H9 (cell line): ENCODE data around the gene BAIAP2. TPM values are rescaled to one million over a fixed set of nuclear protein-coding genes. Genes with fewer than 3 reads are reported as not detected.

Experiments used
- DNase-seq: peaks from one replicate; pipeline ENCODE4 v3.0.0-alpha.2; 2017
- H2AFZ ChIP-seq: one replicate; pipeline ENCODE4 v1.6.1; 2013; ENCODE audit warnings: mild to moderate bottlenecking, low read length, control low read depth, moderate library complexity
- H2AK5ac ChIP-seq: 2 replicates; pipeline ENCODE4 v1.6.1; 2013; ENCODE audit warnings: low read length, control low read depth, mixed read lengths; ENCODE audit not compliant: insufficient read length
- H2BK120ac ChIP-seq: one replicate; pipeline ENCODE4 v1.6.1; 2013; ENCODE audit warnings: low read depth, mild to moderate bottlenecking, low read length, control low read depth, inconsistent platforms; ENCODE audit not compliant: poor library complexity, severe bottlenecking
- H2BK12ac ChIP-seq: 2 replicates; pipeline ENCODE4 v1.6.1; 2013; ENCODE audit warnings: low read length, control low read depth, mixed read lengths, low read depth; ENCODE audit not compliant: insufficient read length
- H2BK15ac ChIP-seq: 2 replicates; pipeline ENCODE4 v1.6.1; 2013; ENCODE audit warnings: low read depth, low read length, control low read depth
- H2BK20ac ChIP-seq: one replicate; pipeline ENCODE4 v1.6.1; 2013; ENCODE audit warnings: low read depth, mild to moderate bottlenecking, low read length, control low read depth, inconsistent platforms; ENCODE audit not compliant: poor library complexity, severe bottlenecking
- H2BK5ac ChIP-seq: 2 replicates; pipeline ENCODE4 v1.6.1; 2013; ENCODE audit warnings: low read length, control low read depth, mixed read lengths; ENCODE audit not compliant: insufficient read length
- H3K14ac ChIP-seq: 2 replicates; pipeline ENCODE4 v1.6.1; 2013; ENCODE audit warnings: low read length, control low read depth; ENCODE audit not compliant: insufficient read depth
- H3K18ac ChIP-seq: 2 replicates; pipeline ENCODE4 v1.6.1; 2013; ENCODE audit warnings: low read depth, mild to moderate bottlenecking, mixed read lengths, low read length, control low read depth; ENCODE audit not compliant: insufficient read length
- H3K23ac ChIP-seq: 2 replicates; pipeline ENCODE4 v1.6.1; 2013; ENCODE audit warnings: low read length, control low read depth, mixed read lengths, low read depth; ENCODE audit not compliant: insufficient read length
- H3K23me2 ChIP-seq: 2 replicates; pipeline ENCODE4 v1.6.1; 2013; ENCODE audit warnings: low read depth, mild to moderate bottlenecking, mixed read lengths, low read length, control low read depth; ENCODE audit not compliant: insufficient read length, poor library complexity, severe bottlenecking
- H3K27ac ChIP-seq: 2 replicates; pipeline ENCODE4 v1.5.1; 2013; ENCODE audit warnings: low read length, control low read depth, mixed read lengths, low read depth; ENCODE audit not compliant: insufficient read length
- H3K27me3 ChIP-seq: 2 replicates; pipeline ENCODE4 v1.6.1; 2013; ENCODE audit warnings: low read length, control low read depth, inconsistent platforms; ENCODE audit not compliant: insufficient read depth
- H3K4ac ChIP-seq: 2 replicates; pipeline ENCODE4 v1.6.1; 2013; ENCODE audit warnings: low read depth, mild to moderate bottlenecking, control low read depth, inconsistent platforms, low read length, moderate library complexity
- H3K4me1 ChIP-seq: 2 replicates; pipeline ENCODE4 v1.6.1; 2013; ENCODE audit warnings: low read length, control low read depth, inconsistent platforms; ENCODE audit not compliant: insufficient read depth
- H3K4me2 ChIP-seq: 2 replicates; pipeline ENCODE4 v1.6.1; 2013; ENCODE audit warnings: low read length, control low read depth, mixed read lengths; ENCODE audit not compliant: insufficient read length, insufficient read depth
- H3K56ac ChIP-seq: 2 replicates; pipeline ENCODE4 v1.6.1; 2013; ENCODE audit warnings: low read depth, mild to moderate bottlenecking, mixed read lengths, low read length, control low read depth; ENCODE audit not compliant: insufficient read length
- H3K79me1 ChIP-seq: 2 replicates; pipeline ENCODE4 v1.6.1; 2013; ENCODE audit warnings: low read depth, mild to moderate bottlenecking, moderate library complexity, low read length, control low read depth, inconsistent platforms; ENCODE audit not compliant: insufficient read depth, poor library complexity, severe bottlenecking
- H3K79me2 ChIP-seq: 2 replicates; pipeline ENCODE4 v1.6.1; 2013; ENCODE audit warnings: low read length, control low read depth, inconsistent platforms; ENCODE audit not compliant: insufficient read depth
- H3K9ac ChIP-seq: 2 replicates; pipeline ENCODE4 v1.6.1; 2013; ENCODE audit warnings: low read length, control low read depth, mixed read lengths; ENCODE audit not compliant: insufficient read length; ENCODE audit errors: extremely low read depth
- H3K9me3 ChIP-seq: one replicate; pipeline ENCODE4 v1.6.1; 2013; ENCODE audit warnings: low read depth, low read length, inconsistent platforms; ENCODE audit not compliant: control insufficient read depth
- H3T11ph ChIP-seq: one replicate; pipeline ENCODE4 v1.6.1; 2013; ENCODE audit warnings: mild to moderate bottlenecking, low read length, control low read depth, inconsistent platforms
- H4K20me1 ChIP-seq: one replicate; pipeline ENCODE4 v1.6.1; 2013; ENCODE audit not compliant: control insufficient read depth, insufficient read length, insufficient read depth
- H4K5ac ChIP-seq: 2 replicates; pipeline ENCODE4 v1.6.1; 2013; ENCODE audit warnings: low read depth, mild to moderate bottlenecking, mixed read lengths, low read length, control low read depth; ENCODE audit not compliant: insufficient read length
- H4K8ac ChIP-seq: replicated peaks from 2 replicates; pipeline ENCODE4 v1.6.1; 2013; ENCODE audit warnings: low read length, control low read depth, mixed read lengths, low read depth; ENCODE audit not compliant: insufficient read length
- H4K91ac ChIP-seq: 2 replicates; pipeline ENCODE4 v1.6.1; 2013; ENCODE audit warnings: low read depth, mild to moderate bottlenecking, moderate library complexity, mixed read lengths, low read length, control low read depth; ENCODE audit not compliant: insufficient read length
- H3K27ac Mint-ChIP-seq, 3 experiments: 2 replicates in 2 of 3; 3 replicates in 1 of 3; pipeline ENCODE4 v1.8.0; 2020 to 2021; ENCODE audit warnings: mixed read lengths in 3 of 3, mild to moderate bottlenecking in 1 of 3, moderate library complexity in 1 of 3
- H3K27me3 Mint-ChIP-seq: 2 replicates; pipeline ENCODE4 v1.8.0; 2021; ENCODE audit warnings: low read depth, mild to moderate bottlenecking, moderate library complexity, mixed read lengths
- H3K36me3 Mint-ChIP-seq, 3 experiments: 2 replicates in 2 of 3; 3 replicates in 1 of 3; pipeline ENCODE4 v1.8.0; 2020 to 2021; ENCODE audit warnings: low read depth in 3 of 3, mixed read lengths in 3 of 3; ENCODE audit not compliant: insufficient read depth in 1 of 3
- H3K4me1 Mint-ChIP-seq, 2 experiments: 2 replicates each; pipeline ENCODE4 v1.8.0; 2020; ENCODE audit warnings: mixed read lengths in 2 of 2
- H3K4me3 Mint-ChIP-seq, 2 experiments: 2 replicates in 1 of 2; 3 replicates in 1 of 2; pipeline ENCODE4 v1.8.0; 2020 to 2021; ENCODE audit warnings: mild to moderate bottlenecking in 2 of 2, mixed read lengths in 2 of 2, moderate library complexity in 1 of 2
- H3K9me3 Mint-ChIP-seq, 2 experiments: 2 replicates in 1 of 2; 3 replicates in 1 of 2; pipeline ENCODE4 v1.8.0; 2020; ENCODE audit warnings: mild to moderate bottlenecking in 2 of 2, mixed read lengths in 2 of 2, moderate library complexity in 1 of 2
- WGBS: extraction: QIAGEN DNeasy Blood & Tissue Kit; methylation state at CpG from one replicate; pipeline ENCODE4 v1.1.7; 2013; ENCODE audit warnings: missing lambda C conversion rate, low lambda C conversion rate, mixed read lengths; ENCODE audit not compliant: insufficient read length; ENCODE audit errors: extremely low coverage; 5-methylcytosine and 5-hydroxymethylcytosine counted together
- total RNA-seq: library from RNA; stranded (reverse); gene quantifications from 2 replicates; pipeline ENCODE4 v1.2.1, GENCODE V29; 2021
- TF ChIP-seq, protein P1 (sequence below): fragments of 200-600 bp; sonication (generic); conservative IDR thresholded peaks from 3 replicates; pipeline ENCODE4 v1.8.0; 2021; ENCODE audit warnings: antibody characterized with exemption, mild to moderate bottlenecking

Gene BAIAP2
- total RNA-seq, 1 experiment from 2014 or later = 27.8 TPM

DNA sequence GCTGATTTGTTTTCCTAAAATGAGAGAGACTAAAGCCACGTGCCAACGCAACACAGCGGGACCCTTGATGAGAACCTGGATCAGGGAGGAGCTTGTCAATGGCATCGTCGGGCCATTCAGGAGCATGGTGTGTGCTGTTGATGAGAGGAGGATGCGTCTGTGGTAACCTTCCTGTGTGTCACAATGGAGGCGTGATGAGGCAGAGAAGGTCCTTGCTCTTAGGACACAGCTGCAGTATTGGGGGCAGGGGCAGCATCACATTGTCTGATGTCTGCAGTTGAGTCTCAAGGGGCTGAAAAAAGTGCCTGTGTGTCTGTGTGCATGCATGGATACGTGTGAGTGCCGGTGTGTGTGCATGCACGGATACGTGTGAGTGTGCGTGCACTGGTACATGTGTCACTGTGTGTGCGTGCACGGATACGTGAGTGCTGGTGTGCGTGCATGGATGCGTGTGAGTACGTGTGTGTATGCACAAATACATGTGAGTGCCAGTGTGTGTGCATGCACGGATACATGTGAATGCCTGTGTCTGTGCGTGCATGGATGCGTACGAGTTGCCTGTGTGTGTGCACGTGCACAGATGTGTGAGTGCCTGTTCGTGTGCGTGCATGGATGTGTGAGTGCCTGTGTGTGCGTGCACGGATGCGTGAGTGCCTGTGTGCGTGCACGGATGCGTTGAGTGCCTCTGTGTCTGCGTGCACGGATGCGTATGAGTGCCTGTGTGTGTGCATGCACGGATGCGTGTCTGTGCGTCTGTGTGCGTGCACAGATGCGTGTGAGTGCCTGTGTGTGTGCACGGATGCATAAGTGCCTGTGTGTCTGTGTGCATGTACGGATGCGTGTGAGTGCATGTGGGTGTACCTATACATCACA is 39.3 kb downstream of the BAIAP2 start:
- Histone ChIP-seq H4K8ac (peak overlapping the region; percentile 11), H3K23me2 (no peaks in the 10 kb centered on the region), H2BK20ac (no peak overlapping the region), H3K56ac (no peak overlapping the region), H3K27me3 (no peaks in the 10 kb centered on the region), H3K23ac (peak overlapping the region; percentile 6), H2BK12ac (no peak overlapping the region), H2BK5ac (no peak overlapping the region), H3K27ac (no peak overlapping the region), H3K18ac (no peak overlapping the region), H4K5ac (peak overlapping the region; percentile 25), H3K14ac (no peak overlapping the region; the same call in 1 of the 2 replicates), H2AK5ac (no peak overlapping the region), H3T11ph (no peak overlapping the region), H3K4me2 (no peak overlapping the region), H3K9ac (no peak overlapping the region), H4K91ac (no peak overlapping the region), H3K79me1 (no peaks in the 10 kb centered on the region), H3K4me1 (no peaks in the 10 kb centered on the region), H2BK120ac (no peak overlapping the region), H2AFZ (no peak overlapping the region), H4K20me1 (peaks cover 5% of the 10 kb centered on the region), H2BK15ac (no peak overlapping the region), H3K9me3 (no peaks in the 10 kb centered on the region), H3K79me2 (no peaks in the 10 kb centered on the region), H3K4ac (no peak overlapping the region)
- H3K36me3 Mint-ChIP-seq = no peaks in the 10 kb centered on the region; a peak in 1 of 7 replicates
- WGBS = no CpG with 5 or more reads among the region's 42 CpGs
- DNase-seq = no peak
- no peak overlapping the region; a peak in 2 of 5 replicates for H3K4me3 Mint-ChIP-seq
- no peaks in the 10 kb centered on the region for H3K27me3 Mint-ChIP-seq
- no peaks in the 10 kb centered on the region for H3K9me3 Mint-ChIP-seq
- TF ChIP-seq, protein P1, sequence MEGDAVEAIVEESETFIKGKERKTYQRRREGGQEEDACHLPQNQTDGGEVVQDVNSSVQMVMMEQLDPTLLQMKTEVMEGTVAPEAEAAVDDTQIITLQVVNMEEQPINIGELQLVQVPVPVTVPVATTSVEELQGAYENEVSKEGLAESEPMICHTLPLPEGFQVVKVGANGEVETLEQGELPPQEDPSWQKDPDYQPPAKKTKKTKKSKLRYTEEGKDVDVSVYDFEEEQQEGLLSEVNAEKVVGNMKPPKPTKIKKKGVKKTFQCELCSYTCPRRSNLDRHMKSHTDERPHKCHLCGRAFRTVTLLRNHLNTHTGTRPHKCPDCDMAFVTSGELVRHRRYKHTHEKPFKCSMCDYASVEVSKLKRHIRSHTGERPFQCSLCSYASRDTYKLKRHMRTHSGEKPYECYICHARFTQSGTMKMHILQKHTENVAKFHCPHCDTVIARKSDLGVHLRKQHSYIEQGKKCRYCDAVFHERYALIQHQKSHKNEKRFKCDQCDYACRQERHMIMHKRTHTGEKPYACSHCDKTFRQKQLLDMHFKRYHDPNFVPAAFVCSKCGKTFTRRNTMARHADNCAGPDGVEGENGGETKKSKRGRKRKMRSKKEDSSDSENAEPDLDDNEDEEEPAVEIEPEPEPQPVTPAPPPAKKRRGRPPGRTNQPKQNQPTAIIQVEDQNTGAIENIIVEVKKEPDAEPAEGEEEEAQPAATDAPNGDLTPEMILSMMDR = no peak
- H3K27ac Mint-ChIP-seq = peak overlapping the region in 2 of 3 experiments; percentile 23 to 69; a peak in 3 of 7 replicates
- peaks cover 10 to 22% of the 10 kb centered on the region in 2 experiments for H3K4me1 Mint-ChIP-seq
